HG03066 (cell line): ENCODE data around the gene MCTP1.
A peak's percentile ranks its signal among the peaks of the same experiment; 100 is the strongest.
"Not testable (repeated sequence)": the region's sequence is repeated elsewhere in the genome, so short reads cannot be mapped to it uniquely, and the experiment has no call there.

Experiments used
- ATAC-seq: cut with Tn5 transposase; IDR thresholded peaks from one replicate; pipeline ENCODE4 v1.9.1; 2021; ENCODE audit warnings: low read depth; ENCODE audit not compliant: unreplicated experiment

Gene MCTP1

GRCh38 chr5:95191330-95191729 is 93.6 kb downstream of the MCTP1 start:
- ATAC-seq = peak; percentile 96

GRCh38 chr5:95184924-95185323 is 100.0 kb downstream of the MCTP1 start:
- ATAC-seq = no peak

GRCh38 chr5:95181644-95182043 is 103.2 kb downstream of the MCTP1 start:
- ATAC-seq = no peak

DNA sequence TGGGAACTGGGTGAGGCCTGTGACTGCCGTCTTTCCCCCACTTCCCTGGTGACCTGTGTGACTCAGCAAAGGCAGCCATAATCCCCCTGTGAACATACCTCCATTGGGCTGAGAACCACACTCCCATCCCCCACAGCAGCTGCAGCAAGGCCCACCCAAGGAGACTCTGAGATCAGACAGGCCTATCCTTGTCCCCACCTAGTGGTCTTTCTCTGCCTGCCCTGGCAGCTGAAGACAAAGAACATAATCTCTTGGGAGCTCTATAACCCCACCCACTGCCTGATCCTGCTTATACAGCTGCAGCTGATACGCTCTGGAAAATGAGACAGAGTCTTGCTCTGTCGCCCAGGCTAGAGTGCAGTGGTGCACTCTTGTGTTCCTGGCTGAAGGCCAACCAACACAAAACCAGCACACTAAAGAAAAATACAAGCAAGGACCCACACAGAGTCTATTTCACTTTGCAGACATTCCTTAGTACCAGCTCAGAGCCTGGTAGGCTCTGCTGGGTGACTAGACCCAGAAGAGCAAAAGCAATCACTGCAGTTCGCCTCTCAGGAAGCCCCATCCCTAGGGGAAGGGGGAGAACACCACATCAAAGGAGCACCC is 106.7 kb downstream of the MCTP1 start:
- no peak for ATAC-seq

DNA sequence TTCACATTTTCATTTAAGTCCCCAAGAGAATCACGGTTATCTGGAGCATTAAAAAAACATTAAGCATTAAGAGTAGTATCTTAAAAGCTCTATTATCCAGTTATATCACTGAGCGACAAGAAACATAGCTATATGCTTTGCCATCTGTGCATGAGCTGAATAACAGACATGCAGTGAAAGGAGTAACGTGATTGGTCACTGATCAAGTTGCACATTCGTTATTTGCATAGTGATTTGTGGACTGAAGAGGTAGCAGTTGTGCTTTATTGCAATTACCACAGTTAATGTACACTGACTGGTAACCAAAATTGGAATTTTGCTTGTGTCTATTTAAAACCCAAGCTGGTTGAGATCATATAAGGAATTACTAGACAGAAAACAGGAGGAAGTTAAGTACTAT is 107.4 kb downstream of the MCTP1 start:
- no peak for ATAC-seq

GRCh38 chr5:95175106-95175505 is 109.8 kb downstream of the MCTP1 start:
- no peak for ATAC-seq

DNA sequence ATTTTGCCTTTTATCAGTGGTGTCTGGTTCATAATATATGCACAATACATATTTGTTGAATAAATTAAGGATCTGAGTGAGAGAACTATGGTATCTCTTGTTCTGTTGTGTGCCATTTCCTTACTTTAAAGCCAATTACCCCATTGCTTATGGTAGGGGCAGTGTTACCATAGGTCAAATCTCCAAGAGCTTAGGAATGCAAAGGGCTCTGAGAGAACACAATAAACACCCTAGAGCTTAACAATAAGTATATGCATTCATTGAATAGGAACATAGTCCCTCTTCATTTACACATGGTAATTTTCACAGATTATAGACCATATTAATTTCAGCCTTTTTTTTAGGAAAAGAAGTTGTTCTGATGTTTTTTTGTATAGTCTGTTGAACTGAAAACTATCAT is 112.2 kb downstream of the MCTP1 start:
- ATAC-seq = no peak

- no peak for ATAC-seq
These were observed 120.0 kb downstream of the MCTP1 start for GRCh38 chr5:95164861-95165260.

DNA sequence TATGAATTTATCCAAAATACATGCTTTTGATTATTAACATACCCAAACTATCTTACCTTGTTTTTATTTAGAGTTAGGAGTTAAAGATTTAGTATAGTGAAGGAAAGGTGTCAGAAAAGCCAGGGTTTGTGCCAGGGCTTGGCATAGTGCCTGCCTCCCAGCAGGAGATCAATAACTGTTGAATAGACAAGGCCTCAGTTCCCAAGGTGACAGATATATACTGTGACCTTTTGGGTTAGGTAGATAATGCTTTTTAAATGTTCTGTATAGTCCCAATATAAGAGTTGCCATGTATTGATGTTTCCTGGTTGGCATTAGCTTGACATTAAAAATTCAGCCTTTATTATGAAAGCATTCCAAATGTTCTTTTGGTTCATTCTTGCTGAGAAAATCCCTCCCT is 121.8 kb downstream of the MCTP1 start:
- ATAC-seq = no peak

DNA sequence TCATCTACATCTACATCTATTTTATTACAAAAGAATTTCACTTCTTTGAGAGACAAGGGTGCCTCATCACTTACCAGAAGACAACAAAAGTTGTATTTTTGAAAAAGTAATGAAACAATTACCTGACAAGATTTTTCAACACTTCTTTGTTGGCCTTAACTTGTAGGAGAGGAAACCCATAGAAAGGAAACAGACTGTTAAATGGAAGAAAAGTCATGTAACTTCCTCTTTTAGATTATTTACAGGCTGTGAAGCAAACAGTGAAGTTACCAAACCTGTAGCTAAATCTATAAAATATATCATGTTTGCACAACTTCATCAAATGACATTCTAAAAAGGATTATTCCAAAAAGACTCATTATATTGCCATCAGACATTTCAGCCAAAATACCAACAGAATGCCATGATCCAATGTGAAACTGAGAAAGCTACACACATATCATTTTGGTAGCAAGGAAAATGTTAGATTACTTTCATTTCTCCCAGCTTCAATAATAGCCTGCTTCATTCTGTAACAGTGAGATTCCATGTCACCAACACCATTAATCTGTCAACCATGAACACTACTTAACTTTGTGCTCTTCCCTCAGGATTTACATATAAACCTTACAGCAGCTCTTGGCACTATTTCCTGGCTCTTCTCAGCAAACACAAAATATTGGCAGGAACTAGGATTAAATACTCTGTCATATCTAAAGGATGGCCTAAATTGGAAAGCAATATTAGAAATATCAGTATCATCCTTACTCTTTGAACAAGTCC is 122.5 kb downstream of the MCTP1 start:
- ATAC-seq = no peak

DNA sequence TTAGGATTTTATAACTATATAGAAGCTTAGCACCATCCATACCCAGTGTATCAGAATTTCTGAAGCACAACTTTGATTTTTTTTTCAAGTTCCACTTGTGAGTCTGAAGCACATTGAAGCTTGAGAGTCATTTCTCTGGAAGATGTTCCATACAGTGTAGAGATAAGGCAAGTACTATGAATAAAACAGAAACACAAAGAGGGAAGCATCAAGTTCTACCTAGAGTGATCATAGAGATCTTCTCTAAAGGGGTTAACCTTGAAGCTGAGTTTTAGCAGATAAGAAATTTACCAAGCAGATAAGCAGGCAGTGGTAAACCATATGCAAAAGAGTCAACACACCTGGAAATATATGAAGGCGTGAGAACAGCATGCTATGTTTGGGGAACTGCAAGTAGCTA is 125.3 kb downstream of the MCTP1 start:
- no peak for ATAC-seq

DNA sequence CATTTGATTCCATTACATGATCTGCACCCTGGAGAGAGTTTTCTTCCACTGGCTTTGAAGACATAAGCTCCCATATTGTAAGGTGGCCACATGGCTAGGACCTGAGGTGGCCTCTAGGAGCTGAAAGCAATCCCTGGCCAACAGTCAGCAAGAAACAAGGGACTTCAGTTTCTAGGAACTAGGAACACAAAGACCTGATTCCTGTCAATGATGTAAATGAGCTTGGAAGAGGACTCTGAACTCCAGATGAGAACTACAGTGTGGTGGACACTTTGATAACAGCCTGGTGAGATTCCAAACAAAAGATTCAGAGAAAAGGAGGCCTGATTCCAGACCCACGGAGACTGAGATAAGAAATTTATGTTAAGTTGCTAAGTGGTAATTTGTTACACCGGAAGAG is 129.0 kb downstream of the MCTP1 start:
- ATAC-seq = no peak

DNA sequence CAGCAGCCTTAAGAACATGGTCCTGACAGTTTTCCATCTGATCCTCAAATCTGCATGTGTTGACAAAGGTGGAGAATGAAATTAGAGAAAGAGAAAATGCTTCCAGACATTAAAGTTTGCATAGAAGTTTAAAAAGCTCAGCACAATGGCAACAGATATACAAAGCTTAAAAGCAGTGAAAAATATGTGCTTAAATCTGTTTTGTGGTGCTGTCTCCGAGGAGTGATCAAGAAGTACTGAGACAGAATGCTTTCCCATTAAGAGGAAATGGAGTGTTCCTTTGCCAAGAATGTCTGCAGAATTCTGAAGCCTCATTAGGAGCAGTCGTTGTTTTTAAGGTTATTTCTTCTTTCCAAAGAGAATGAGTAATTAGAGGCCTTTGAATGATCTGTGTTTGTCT is 131.4 kb downstream of the MCTP1 start:
- ATAC-seq = no peak

- ATAC-seq = no peak
These were observed 132.4 kb downstream of the MCTP1 start for GRCh38 chr5:95152535-95152934.

DNA sequence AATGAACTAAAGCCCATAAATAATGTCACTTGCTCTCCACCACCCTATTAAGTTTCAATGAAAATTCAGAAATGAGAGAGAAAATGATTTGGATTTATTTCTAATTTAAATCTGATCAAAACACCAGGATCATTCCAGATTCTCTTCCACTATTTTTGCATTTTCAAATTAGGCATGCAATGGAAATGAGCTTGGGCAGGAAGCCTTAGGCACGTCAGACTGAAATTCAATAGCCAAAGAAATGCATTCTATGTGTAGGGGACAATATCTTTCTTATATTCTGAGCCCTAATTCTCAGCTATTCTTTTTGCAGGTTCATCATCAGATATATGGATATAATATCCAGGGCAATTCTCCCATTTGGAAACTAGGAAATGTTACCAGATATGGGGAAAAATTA is 132.8 kb downstream of the MCTP1 start:
- no peak for ATAC-seq

DNA sequence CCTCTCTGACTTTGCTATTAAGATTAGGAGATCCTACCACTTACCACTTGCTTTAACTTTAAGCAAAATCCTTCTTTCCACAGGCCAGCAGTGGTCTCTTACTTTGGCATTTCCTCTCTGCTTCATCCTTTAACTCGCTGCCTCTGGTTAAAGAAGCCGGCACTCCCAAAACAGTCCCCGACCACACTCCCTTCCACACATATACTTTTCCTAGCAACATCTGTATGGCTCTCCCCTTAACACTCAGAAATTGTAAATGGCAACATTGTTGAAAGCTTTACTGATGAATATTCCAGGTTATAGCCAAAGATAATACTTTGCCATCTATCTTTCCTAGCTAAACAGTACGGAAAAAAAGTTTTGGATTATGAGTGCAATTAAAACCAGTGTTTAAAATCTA is 133.2 kb downstream of the MCTP1 start:
- ATAC-seq = no peak

DNA sequence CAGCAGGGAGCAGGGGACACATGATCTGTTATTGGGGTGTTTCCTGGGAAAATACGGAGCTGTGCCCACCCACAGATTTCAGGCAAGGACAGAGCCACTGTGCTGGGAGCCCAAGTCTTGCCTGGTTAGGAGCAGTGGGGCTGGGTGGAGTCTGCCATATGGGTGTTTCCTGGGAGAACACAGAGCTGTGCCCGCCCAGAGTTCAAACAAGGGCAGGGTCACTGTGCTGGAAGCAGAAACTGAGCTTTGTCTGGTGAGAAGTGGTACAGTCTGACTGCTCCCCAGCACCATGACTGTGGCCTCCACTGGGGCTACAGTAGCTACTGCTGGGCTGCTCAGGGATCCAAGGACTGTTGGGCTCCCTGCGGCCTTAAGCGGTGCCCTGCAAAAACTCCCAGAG is 135.5 kb downstream of the MCTP1 start:
- ATAC-seq = no peak

DNA sequence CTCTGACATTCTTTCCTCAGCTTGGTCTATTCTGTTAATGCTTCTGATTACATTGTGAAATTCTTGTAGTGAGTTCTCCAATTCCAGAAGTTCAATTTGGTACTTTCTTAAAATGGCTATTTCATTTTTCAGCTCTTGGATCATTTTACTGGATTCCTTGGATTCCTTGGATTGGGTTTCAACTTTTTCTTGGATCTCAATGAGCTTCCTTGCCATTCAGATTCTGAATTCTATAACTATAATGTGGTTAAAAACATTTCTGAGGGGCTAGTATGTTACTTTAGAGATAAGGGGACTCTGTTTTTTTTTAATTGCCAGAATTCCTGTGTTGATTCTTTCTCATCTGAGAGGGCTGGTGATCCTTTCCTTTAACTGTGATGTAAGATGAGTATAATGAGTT is 136.4 kb downstream of the MCTP1 start:
- no peak for ATAC-seq

DNA sequence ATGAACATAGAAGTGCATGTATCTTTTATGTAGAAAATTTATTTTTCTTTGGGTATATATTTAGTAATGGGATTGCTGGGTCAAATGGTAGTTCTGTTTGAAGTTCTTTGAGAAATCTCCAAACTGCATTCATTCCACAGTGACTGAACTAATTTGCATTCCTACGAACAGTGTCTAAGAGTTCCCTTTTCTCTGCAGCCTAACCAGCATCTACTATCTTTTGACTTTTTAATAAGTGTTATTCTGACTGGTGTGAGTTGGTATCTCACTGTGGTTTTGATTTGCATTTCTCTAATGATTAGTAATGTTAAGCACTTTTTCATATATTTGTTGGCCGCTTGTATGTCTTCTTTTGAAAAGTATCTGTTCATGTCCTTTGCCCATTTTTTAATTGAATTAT is 141.0 kb downstream of the MCTP1 start:
- not testable (repeated sequence) for ATAC-seq

- no peak for ATAC-seq
These were observed 142.7 kb downstream of the MCTP1 start for GRCh38 chr5:95142145-95142544.

- no peak for ATAC-seq
These were observed 143.8 kb downstream of the MCTP1 start for GRCh38 chr5:95141141-95141540.

GRCh38 chr5:95134326-95134725 is 150.6 kb downstream of the MCTP1 start:
- ATAC-seq = no peak
